ENCODE data around the gene PAM.

DNA sequence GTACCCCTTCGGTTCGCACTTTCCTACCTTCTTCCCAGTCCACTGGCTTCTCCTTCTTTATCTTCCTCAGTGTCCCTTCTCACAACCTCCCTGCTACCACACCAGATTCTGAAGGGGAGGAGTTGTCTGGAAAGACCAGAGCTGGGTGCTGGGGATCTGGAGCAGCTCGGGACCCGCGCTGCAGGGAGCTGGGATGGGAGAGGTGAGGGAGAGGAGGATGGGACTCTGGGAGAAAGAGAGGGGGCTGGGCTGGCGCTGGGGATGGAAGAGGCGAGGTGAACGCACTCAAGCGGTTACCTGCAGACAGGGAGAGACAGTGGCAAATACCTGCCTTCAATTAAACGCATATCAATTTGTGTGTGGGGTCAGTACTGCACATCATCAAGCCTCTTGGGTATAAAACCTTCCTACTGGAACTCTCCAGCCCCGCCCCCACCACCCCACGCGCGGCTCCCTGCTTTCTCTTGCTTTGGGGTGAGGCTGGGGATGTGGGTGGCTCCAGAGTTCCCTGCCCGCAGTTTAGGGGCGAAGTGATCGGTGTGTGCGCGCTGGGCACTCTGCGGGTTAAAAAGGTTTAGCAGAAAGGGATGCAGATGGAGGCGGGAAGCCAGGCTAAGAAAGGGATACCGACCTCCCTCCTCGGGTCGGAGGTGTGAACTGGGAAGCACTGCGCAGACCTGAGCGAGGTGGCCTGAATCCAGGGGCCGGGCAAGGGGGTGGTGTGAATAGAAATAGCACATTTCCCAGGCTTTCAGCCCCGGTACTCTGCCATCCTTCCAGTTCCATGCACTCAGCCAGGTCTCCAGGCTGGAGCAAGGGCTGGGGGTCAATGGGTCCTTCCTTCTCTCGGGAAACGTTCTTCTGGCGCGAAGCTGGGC is 977 bp upstream of the PAM start:
- TF ChIP-seq POLR2A (IDR thresholded peaks at IDR 0.05) (no peak), CTCF (IDR thresholded peaks at IDR 0.05) (no peak)
